Left ventricle myocardium inferior (tissue), 1 donor: ENCODE measurements around the gene SCT. TPM values are rescaled to one million over a fixed set of nuclear protein-coding genes. Genes with fewer than 3 reads are reported as not detected.
"Not testable (repeated sequence)": the region's sequence is repeated elsewhere in the genome, so short reads cannot be mapped to it uniquely, and the experiment has no call there.

Source experiments
- DNase-seq: peaks from one replicate; pipeline ENCODE4 v3.0.0-alpha.2; 2020
- H3K27ac ChIP-seq: fragments of 200-600 bp; replicated peaks from 2 replicates; pipeline ENCODE4 v1.8.0; 2021
- H3K27me3 ChIP-seq: fragments of 200-600 bp; 2 replicates; pipeline ENCODE4 v1.8.0; 2021; ENCODE audit warnings: low read depth
- H3K36me3 ChIP-seq: fragments of 200-600 bp; 2 replicates; pipeline ENCODE4 v1.8.0; 2021
- H3K4me1 ChIP-seq: fragments of 200-600 bp; 2 replicates; pipeline ENCODE4 v1.8.0; 2021
- H3K4me3 ChIP-seq: fragments of 200-600 bp; 2 replicates; pipeline ENCODE4 v1.8.0; 2021; ENCODE audit warnings: mild to moderate bottlenecking, moderate library complexity
- H3K9me3 ChIP-seq: fragments of 200-600 bp; replicated peaks from 2 replicates; pipeline ENCODE4 v1.8.0; 2021
- CTCF ChIP-seq: fragments of 200-600 bp; IDR thresholded peaks from 2 replicates; pipeline ENCODE4 v1.8.0; 2021; ENCODE audit warnings: antibody characterized with exemption, mild to moderate bottlenecking, borderline replicate concordance
- intact Hi-C: fragments of 100-400 bp; cut with micrococcal nuclease; formaldehyde crosslinking; loops from one replicate; pipeline ENCODE4 v1.11.0; 2022
- total RNA-seq: library from RNA; stranded (reverse); fragmentation: NEBNext Ultra II Directional; extraction: Animal tissue kit (Norgen Biotek cat#: 25700); gene quantifications from one replicate; pipeline ENCODE4 v1.2.1, GENCODE V29; 2021
- donor health status: DM: no; HTN: yes; CAD: no; lungs with severe emphysema.

SCT gene
- total RNA-seq, 1 donor from 2014 or later, result not detected

GRCh38 chr11:656866-657265, 29.9 kb upstream of the SCT start:
- Histone ChIP-seq H3K27ac (no peak overlapping the region), H3K36me3 (peaks cover 50% of the 10 kb centered on the region)
- intact Hi-C loops, result no loop called here

DNA sequence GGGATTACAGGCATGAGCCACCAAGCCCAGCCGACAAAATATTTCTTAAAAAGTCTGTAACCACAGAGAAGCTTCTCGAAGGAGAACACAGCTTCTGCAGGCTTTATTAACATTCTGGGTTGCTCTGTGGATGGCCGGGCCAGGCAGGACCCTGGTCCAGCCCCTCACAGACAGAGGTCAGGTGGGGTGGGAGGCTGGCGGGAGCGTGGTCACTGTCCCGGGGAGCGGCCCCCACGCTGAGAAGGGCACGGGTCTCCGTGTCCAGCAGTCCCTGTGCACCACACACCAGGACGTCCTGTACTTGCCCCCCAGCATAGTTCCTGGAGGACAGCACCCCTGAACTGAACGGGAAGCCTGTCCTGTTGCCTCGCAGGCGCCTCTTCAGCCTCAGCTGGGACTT, 29.4 kb upstream of the SCT start:
- no peaks in the 10 kb centered on the region for H3K27me3 ChIP-seq
- intact Hi-C loops, result no loop called here
- DNase-seq, result no peak
- H3K36me3 ChIP-seq, result peaks cover 54% of the 10 kb centered on the region
- H3K9me3 ChIP-seq, result no peaks in the 10 kb centered on the region
- H3K4me3 ChIP-seq, result no peak overlapping the region
- H3K27ac ChIP-seq, result no peak overlapping the region
- no peak for TF ChIP-seq CTCF
- peaks cover 7% of the 10 kb centered on the region for H3K4me1 ChIP-seq

More at GRCh38 chr11:656866-657265, 29.9 kb upstream of the SCT start:
- Histone ChIP-seq H3K4me1 (peaks cover 8% of the 10 kb centered on the region), H3K4me3 (no peak overlapping the region), H3K27me3 (no peaks in the 10 kb centered on the region), H3K9me3 (no peaks in the 10 kb centered on the region)
- DNase-seq, result no peak
- no peak for TF ChIP-seq CTCF

DNA sequence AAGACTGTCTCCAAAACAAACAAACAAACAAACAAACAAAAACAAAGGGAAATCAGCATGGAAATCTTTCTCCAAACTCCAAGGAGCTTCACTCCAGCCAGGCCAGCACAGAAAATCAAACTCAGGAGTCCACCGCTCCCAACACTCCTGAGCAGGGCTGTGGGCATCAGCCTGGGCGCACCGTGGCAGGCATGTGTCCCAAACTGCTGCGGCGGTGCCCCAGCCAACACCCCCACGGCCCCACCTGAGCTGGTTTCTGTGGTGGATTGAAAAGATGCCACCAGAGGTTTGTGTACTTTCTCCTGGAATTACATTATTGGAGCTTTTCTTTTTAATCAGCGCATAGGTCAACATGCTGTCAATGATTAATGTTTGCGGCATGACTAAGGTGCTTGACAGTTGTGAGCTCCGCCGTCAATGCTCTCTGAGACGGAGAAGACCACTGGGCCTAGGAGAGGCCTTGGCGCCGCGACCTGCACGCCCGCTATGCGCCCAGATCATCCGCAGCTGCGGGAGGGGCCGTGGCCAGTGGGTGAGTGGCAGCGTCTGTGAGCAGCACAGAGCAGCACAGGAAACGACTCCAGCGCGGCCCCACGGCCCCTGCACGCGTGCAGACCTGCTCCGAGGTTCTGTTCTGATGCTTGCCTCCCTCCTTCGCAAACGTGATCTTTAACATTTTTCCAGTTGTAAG, 28.2 kb upstream of the SCT start:
- H3K4me1 ChIP-seq, result no peaks in the 10 kb centered on the region
- H3K27me3 ChIP-seq, result no peaks in the 10 kb centered on the region
- H3K36me3 ChIP-seq, result peaks cover 61% of the 10 kb centered on the region
- no peak overlapping the region for H3K27ac ChIP-seq
- intact Hi-C loops, result no loop called here
- no peak for TF ChIP-seq CTCF
- no peaks in the 10 kb centered on the region for H3K9me3 ChIP-seq
- DNase-seq, result no peak
- H3K4me3 ChIP-seq, result no peak overlapping the region

DNA sequence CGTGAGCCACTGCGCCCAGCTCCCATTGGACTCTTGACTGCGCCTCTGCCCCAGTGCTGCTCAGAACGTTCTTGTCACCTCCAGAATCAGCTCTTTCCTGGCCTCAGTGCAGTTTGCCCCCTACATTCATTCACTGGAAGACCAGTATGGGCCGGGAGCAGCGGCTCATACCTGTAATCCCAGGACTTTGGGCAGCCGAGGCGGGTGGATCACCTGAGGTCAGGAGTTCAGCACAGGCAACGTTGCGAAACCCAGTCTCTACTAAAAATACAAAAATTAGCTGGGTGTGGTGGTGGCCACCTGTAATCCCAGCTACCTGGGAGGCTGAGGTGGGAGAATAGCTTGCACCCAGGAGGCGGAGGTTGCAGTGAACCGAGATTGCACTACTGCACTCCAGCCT, 27.5 kb upstream of the SCT start:
- intact Hi-C loops, H3K27me3 ChIP-seq, H3K9me3 ChIP-seq, H3K4me3 ChIP-seq, H3K4me1 ChIP-seq, DNase-seq, H3K27ac ChIP-seq: not testable (repeated sequence)
- peaks cover 53% of the 10 kb centered on the region for H3K36me3 ChIP-seq

DNA sequence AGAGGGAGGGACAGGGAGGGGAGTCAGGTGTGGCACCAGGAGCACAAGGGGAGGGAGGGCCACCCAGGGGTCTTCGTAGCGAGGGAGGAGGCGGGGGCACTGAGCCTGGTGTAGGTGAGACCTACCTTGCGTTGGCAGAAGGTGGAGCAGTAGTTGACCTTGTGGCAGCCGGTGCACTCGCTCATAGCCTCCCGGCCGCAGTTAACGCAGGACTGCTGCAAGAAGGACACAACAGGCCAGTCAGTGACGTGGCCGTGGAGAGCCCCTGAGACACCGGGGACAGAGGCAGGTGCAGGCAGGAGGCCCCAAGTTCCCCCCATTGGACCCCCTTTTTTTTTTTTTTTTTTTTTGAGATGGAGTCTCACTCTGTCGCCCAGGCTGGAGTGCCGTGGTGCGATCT, 26.9 kb upstream of the SCT start:
- no peak for DNase-seq
- no peaks in the 10 kb centered on the region for H3K27me3 ChIP-seq
- H3K4me3 ChIP-seq, result no peak overlapping the region
- no peak for TF ChIP-seq CTCF
- intact Hi-C loops, result no loop called here
- no peaks in the 10 kb centered on the region for H3K4me1 ChIP-seq
- no peak overlapping the region for H3K27ac ChIP-seq
- peaks cover 49% of the 10 kb centered on the region for H3K36me3 ChIP-seq
- H3K9me3 ChIP-seq, result no peaks in the 10 kb centered on the region

DNA sequence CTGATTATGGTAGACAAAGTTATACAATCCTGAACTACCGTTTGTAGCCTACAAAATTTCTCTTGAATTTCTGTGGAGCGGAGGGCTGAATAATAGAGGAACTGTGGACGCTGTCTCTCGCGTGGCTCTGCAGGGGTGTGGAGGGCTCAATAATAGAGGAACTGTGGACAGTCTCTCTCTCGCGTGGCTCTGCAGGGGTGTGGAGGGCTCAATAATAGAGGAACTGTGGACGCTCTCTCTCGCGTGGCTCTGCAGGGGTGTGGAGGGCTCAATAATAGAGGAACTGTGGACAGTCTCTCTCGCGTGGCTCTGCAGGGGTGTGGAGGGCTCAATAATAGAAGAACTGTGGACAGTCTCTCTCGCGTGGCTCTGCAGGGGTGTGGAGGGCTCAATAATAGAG, 26.2 kb upstream of the SCT start:
- intact Hi-C loops, H3K27ac ChIP-seq, DNase-seq, H3K9me3 ChIP-seq, H3K4me1 ChIP-seq, H3K27me3 ChIP-seq, H3K4me3 ChIP-seq: not testable (repeated sequence)
- H3K36me3 ChIP-seq, result peaks cover 47% of the 10 kb centered on the region
